Stimulated activated naive CD8-positive, alpha-beta T cell treated with anti-CD3 and anti-CD28 coated beads, Interleukin-15, Interleukin-2, amounts not matched to agents 100 U/mL and 50 U/mL, for 24 hours (primary cell): ENCODE measurements around the gene FRMD6.

Source experiments
- ATAC-seq: fragments of 150-1000 bp; cut with Tn5 transposase; one replicate; pipeline ENCODE4 v1.10.0; 2021
- DNase-seq: peaks from one replicate; pipeline ENCODE4 v3.0.0; 2021

The FRMD6 gene

GRCh38 chr14:51651388-51652167, at the start of gene FRMD6:
Gene FRMD6 (plus strand): TSS chr14:51651910. CDS start chr14:51689837, 37,927 bp downstream.
- ATAC-seq (peak; percentile 87), DNase-seq (peak; percentile 80)

DNA sequence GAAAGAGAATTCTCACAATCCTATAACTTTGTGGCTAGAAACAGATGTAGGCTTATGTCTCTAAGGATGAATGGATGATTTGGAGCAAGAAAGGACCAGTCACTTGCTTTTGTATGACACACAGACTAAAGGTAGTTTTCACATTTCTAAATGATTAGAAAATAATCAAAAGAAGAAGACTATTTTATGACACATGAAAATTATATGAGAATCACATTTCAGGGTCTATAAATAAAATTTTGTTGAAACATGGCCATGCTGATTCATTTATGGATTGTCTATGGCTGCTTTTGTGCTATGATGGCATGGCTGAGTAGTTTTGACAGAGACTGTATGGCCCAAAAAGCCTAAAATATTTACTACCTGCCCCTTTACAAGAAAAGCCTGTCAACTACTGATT, 49.4 kb upstream of the FRMD6 start:
- ATAC-seq (no peak), DNase-seq (no peak)

GRCh38 chr14:51603495-51603894, 48.2 kb upstream of the FRMD6 start:
- no peak for ATAC-seq
- DNase-seq = no peak

DNA sequence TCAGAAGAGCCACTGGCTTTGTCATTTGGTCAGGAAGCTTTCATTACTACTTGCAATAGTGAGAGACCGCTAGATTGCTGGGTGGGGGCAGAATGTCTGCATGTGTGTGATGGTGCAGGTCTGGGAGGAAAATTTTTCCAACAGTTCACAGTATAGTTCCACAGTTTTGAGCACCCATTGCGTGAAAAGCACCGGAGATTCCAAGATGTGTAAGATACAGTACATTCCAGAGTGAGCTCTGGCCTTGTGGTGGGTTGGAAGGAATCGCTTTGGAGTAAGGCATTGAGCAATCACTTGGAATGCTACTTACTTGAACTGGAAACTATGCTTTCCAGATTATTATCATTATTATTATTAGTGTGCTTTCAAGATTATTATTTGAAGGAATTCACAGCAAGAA, 47.6 kb upstream of the FRMD6 start:
- ATAC-seq (no peak), DNase-seq (no peak)

DNA sequence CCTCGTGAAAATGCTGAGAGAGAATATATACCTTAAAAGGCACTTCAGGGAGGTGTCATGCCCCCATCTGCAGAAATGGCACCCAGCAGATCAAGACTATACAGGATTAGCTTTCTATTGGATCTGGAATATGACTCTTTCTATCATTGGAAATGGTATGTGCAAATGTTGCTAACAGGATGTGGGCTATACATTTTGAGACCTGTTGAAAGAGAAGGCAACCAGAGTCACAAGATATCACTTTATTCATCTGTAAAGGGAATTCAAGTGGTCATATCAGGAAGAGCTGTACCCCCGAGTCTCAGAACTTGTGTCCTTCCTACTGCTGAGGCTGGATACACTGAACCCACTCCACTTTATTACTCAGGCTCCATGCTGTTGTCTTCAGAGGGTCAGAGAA, 46.1 kb upstream of the FRMD6 start:
- ATAC-seq (no peak), DNase-seq (no peak)

- DNase-seq = no peak
- no peak for ATAC-seq
Observed at GRCh38 chr14:51607711-51608110, 44.0 kb upstream of the FRMD6 start.

DNA sequence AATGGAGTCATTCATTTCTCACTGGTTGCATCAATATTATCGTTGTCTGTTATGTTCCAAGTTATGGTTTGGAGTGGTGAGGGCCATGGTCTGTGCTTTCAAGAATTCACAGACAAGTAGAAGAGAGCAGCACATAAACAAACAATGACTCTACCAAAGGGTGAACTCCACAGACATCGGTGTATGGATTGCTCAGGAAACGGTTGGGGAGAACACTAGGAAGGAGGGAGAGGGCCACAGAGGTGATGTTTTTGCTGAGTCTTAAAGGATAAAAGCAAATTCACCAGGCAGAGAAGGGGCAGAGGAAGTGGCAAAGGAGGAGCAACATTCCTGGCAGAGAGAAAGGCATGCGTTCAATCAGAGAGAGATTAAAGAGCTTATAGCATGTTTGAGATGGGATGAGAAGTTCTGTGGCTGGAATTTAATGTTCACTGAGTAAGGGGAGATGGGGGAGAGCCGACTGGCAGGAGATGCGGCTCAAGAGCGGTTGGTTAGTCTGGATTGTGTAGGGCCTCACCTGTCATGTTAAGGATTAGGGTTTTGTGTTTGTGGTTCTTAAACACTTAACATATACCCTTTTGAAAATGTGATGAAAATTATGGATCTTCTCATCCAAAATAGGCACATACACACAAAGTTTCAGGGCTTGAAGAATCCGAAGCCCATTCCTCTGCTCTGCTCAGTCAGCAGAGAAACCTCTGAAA, 42.3 kb upstream of the FRMD6 start:
- no peak for ATAC-seq

DNA sequence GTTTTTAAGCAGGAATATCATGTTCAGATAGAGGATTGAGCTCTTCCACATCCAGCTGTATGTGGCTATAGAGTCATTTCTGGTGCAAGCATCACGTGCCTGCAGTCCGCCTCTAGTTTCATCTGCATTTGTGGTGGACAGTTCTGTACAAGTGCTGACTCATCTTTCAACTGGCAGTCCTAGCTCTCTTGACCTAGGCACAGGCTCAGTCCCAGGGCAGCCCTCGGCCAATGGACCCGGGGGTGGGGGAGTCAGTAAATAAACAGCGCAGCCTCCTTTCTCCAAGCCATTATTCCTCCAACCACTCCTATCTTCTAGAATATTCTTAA, 41.8 kb upstream of the FRMD6 start:
- no peak for DNase-seq
- ATAC-seq = no peak

More for the DNA sequence above, 42.3 kb upstream of the FRMD6 start:
- no peak for DNase-seq

DNA sequence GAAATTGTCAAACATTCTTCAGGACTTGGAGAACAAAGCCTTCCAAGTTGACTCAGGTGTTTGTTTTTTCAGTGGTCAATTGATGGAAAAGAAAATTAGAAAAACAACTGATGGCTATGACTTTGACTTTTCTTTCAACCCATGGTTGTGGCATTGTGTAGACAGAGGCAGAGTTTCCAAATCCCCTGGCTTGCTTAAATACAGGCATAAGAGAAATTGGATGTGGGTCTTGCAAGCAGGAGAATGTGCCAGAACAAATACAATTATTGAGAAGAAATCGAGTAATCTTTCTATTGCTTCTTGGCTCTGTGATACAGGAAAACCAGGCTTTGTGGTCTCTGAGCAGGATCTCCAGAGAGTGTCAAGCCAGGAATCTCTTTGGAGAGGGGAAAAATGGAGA, 40.9 kb upstream of the FRMD6 start:
- ATAC-seq (no peak), DNase-seq (no peak)

DNA sequence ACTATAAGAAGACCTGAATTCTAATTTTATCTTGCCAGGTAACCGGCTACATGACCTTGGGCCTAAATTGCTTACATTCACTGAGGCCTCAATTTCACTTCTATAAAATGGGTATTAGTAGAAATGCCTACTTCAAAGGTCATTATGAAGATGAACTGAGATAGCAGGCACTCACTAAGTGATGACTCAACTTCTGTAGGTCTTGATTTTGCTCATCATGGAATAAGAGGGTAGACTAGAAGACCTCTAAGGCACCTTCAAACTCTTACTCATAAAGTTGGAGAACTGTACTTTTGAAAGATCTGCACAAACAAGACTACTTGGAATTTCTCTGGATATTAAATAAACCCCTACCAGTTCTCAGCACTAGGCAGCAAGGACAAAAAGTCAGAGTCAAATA, 39.3 kb upstream of the FRMD6 start:
- DNase-seq = no peak
- ATAC-seq = peak; percentile 92

DNA sequence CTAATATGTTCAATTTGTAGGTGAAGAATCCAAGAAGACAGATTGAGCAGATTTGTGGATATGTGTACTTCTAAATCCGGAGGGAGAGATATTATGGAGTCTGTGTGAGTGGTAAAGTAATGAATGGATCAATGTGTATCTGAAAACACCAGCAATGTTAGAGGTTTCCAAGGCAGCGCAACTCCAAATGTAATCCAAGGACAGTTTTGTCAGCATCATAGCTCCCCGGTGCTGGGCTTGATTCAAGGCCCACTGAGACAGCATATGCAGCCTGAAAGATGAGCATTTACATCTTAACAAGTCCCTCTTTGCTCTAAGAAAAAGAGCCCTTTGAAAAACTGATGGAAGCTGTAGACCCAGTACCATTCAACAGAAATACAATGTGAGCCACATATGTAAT, 38.3 kb upstream of the FRMD6 start:
- DNase-seq (no peak), ATAC-seq (no peak)

GRCh38 chr14:51614707-51615106, 37.0 kb upstream of the FRMD6 start:
- ATAC-seq = peak; percentile 65
- DNase-seq = no peak

DNA sequence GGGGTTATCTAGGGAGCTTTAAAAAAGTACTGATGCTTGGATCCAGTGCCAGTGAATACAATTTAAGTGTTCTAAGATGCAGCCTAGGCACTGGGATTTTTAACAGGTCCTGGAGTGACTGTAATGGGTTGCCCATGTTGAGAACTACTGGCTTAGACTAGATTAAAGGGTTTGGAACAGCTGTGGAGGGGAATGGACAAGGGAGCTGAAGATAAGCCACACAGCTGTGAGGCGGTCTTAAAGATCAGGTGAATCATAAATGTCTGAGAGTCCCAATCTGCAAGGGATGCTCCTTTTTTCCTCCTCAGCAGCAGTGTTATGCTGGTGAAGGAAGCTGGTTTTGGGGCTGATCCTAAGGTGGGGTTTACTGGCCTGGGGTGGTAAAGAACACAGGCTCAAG, 35.5 kb upstream of the FRMD6 start:
- DNase-seq = no peak
- no peak for ATAC-seq

DNA sequence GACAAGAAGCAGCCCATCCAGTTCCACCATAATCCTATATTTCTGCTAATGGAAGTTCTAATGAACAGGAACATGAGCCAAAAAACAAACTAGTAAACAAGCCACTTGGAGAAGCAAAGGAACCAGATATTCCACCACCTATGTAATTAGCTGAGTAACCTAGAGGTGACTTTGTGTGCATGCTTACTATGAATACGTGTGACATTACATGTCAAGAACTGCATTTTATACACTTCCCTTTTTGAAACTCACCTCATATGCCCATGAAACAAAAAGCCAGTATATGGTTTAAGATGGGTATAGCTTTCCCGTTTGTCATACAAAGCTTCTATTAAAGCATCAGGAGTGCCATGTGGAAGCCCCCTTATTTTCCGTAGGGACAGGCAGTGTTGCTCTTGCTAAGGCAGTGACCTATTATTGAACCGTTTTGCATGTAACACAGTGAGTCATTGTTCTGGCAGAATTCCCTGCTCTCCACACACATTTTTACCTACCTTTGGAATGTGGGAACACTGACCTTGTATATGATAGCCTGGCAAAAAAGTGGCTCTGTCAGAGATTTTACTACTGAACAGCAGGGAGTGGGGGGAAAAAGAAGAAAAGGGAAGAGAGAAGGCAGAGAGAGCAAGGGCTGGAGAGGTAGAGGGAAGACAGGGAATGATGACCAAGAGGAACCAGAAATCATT, 34.8 kb upstream of the FRMD6 start:
- ATAC-seq (no peak), DNase-seq (no peak)

DNA sequence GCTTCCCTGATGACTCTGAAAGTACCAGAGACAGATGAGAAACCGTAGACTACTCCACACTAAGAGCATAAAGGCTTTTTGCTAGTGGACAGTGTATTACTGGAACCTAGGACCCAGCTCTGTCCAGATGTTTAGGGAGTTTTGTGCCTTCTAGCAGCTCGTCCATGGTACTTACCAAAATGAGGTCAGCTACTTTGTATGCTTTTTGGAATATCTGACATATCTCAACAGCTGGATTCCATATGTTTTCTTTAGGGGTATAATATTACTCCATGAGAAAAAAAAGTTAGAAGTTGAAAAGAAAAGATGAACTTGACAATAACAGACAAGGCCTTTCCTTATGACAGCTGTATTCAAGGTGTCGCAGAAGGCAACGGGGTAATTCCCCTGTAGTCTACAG, 32.1 kb upstream of the FRMD6 start:
- no peak for ATAC-seq
- DNase-seq = no peak

DNA sequence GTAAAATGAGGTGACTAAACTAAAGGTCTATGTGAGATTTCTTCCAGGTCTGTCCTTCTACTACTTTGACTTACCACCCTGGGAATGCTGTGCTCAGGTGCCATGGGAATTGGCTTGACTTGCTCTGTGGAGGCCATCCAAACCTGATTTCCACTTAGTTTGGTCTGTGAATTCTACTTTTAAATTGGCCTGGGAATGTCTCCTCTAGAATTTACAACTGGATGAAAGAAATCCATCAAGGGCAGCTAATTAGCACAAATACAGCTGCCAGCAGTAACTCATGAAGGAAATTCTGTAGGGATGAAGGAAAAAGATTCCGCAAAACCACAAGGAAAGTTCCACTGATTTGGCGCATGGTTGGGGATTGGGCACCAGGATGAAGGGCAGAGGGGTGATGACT, 31.7 kb upstream of the FRMD6 start:
- ATAC-seq = no peak
- DNase-seq = no peak

- no peak for ATAC-seq
Observed at GRCh38 chr14:51621654-51622053, 30.1 kb upstream of the FRMD6 start.

DNA sequence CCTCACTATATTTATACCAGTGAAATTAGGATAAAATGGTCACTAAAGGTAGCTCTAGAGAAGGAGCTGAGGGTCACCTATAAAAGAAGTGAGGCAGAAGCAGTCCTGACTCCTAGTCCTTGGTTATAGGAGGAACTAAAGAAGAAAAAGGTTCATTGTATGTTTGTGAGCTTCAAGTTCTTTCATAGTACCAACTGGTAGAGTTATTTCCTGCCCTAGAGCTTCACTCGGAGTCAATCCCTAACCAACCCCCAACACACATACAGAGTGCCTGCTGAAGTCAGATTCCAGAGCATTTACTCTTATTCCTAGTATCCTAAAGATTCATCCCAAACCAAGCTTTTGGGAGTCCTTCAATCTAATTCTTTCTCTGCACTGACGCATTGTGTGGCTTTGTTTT, 29.3 kb upstream of the FRMD6 start:
- ATAC-seq (no peak), DNase-seq (no peak)

More at GRCh38 chr14:51621654-51622053, 30.1 kb upstream of the FRMD6 start:
- no peak for DNase-seq

GRCh38 chr14:51624955-51625569, 26.6 kb upstream of the FRMD6 start:
- no peak for DNase-seq
- ATAC-seq = no peak

DNA sequence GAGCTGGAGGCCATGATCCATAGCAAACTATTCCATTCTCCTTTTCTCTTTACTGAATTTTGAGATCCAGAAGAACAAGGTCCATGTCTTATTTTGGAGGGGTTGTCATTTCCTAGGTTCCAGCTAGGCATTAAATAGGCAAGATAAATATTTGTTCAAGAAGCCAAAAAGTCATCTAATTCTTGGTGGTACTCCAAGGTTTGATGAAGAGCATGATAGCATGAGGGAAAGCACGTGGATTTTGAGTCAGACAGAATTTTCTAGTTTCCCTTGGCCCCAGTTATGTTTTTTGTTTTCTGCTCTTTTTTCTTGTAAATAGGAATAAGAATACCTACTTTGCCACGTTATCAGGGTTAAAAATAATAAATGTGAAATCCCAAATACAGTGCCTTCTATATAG, 25.5 kb upstream of the FRMD6 start:
- no peak for ATAC-seq
- DNase-seq = no peak

GRCh38 chr14:51626788-51627187, 24.9 kb upstream of the FRMD6 start:
- DNase-seq = no peak

DNA sequence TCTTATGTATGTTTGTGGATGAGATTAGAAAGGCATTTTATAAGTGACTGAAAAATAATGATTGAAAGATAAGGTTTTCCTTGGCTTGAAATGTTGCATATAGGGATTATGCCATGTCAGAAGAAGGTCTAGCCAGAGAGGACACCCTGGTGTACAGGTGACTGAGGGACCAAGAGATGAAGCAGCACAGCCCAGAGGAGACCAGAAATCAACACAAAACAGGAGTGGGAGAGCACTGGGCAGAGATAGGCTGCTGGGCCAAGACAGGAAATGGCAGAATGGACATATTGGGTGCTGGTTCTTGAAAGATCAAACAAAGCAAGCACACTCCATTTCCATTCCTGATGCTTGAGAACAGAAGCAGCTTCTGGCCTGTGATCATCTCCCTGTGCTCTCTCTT, 24.4 kb upstream of the FRMD6 start:
- DNase-seq = no peak
- ATAC-seq = no peak

More at GRCh38 chr14:51626788-51627187, 24.9 kb upstream of the FRMD6 start:
- ATAC-seq = no peak

- no peak for ATAC-seq
Observed at GRCh38 chr14:51628238-51628637, 23.5 kb upstream of the FRMD6 start.

More at GRCh38 chr14:51628238-51628637, 23.5 kb upstream of the FRMD6 start:
- DNase-seq = no peak
